K562 (cell line): ENCODE measurements around the gene NUBPL. TPM values are rescaled to one million over a fixed set of nuclear protein-coding genes. Genes with fewer than 3 reads are reported as not detected.

Experiments
- ATF1 ChIP-seq, 2 experiments: fragments of 450-650 bp in 1 of 2; IDR thresholded peaks; 2 replicates each; pipeline ENCODE4 v1.6.1; 2016; ENCODE audit warnings: missing compliant biosample characterization in 1 of 2, missing genetic modification characterization in 1 of 2
- CBX1 ChIP-seq: sonication (generic); IDR thresholded peaks from 2 replicates; pipeline ENCODE4 v1.6.1; 2016; ENCODE audit warnings: antibody characterized with exemption, low read depth, mild to moderate bottlenecking
- E2F3 ChIP-seq: fragments of 250-450 bp; sonication (Bioruptor Pico); IDR thresholded peaks from 2 replicates; pipeline ENCODE4 v1.4.0; 2020; ENCODE audit warnings: mild to moderate bottlenecking
- HNRNPL ChIP-seq: fragments of 200-400 bp; formaldehyde crosslinking; IDR thresholded peaks from 2 replicates; pipeline ENCODE4 v1.6.1; 2017; ENCODE audit warnings: low read depth, mild to moderate bottlenecking, low read length
- L3MBTL2 ChIP-seq: fragments of 450-650 bp; IDR thresholded peaks from 2 replicates; pipeline ENCODE4 v1.6.1; 2016; ENCODE audit warnings: mild to moderate bottlenecking, moderate library complexity
- NR4A1 ChIP-seq, 2 experiments: fragments of 250-450 bp in 1 of 2; fragments of 450-650 bp in 1 of 2; sonication (Bioruptor Pico) in 1 of 2; IDR thresholded peaks; 2 replicates each; pipeline versions ENCODE4 v1.4.0 to v1.6.1; 2016 to 2020; ENCODE audit warnings: mild to moderate bottlenecking in 2 of 2, missing compliant biosample characterization in 1 of 2, missing genetic modification characterization in 1 of 2, moderate library complexity in 1 of 2
- NRF1 ChIP-seq, 2 experiments: fragments of 450-650 bp; IDR thresholded peaks in 1 of 2; conservative IDR thresholded peaks in 1 of 2; 2 replicates each; pipeline ENCODE4 v1.6.1; 2014; ENCODE audit warnings: mild to moderate bottlenecking in 2 of 2
- PHB ChIP-seq: fragments of 250-450 bp; sonication (Bioruptor Pico); IDR thresholded peaks from 2 replicates; pipeline ENCODE4 v1.5.0; 2021
- PHF20 ChIP-seq: fragments of 450-650 bp; IDR thresholded peaks from 2 replicates; pipeline ENCODE4 v1.6.1; 2018; ENCODE audit not compliant: partially characterized antibody
- RBFOX2 ChIP-seq: fragments of 200-400 bp; formaldehyde crosslinking; IDR thresholded peaks from 2 replicates; pipeline ENCODE4 v1.6.1; 2017; ENCODE audit warnings: low read depth, mild to moderate bottlenecking, low read length, moderate library complexity
- SIRT6 ChIP-seq: IDR thresholded peaks from one replicate; pipeline ENCODE4 v1.6.1; 2012; ENCODE audit warnings: low read depth, mild to moderate bottlenecking, control low read depth, inconsistent platforms, low read length, moderate library complexity
- SNRNP70 ChIP-seq: fragments of 200-400 bp; formaldehyde crosslinking; optimal IDR thresholded peaks from 2 replicates; pipeline ENCODE3; 2017; ENCODE audit warnings: low read depth, low read length
- TARDBP ChIP-seq: fragments of 450-650 bp; IDR thresholded peaks from 2 replicates; pipeline ENCODE4 v1.6.1; 2016
- ZNF197 ChIP-seq: fragments of 200-800 bp; sonication (Bioruptor generic); IDR thresholded peaks from 2 replicates; pipeline ENCODE4 v1.6.1; 2016; ENCODE audit warnings: low read depth, missing genetic modification characterization, missing compliant biosample characterization
- ZNF518B ChIP-seq: fragments of 250-450 bp; sonication (Bioruptor Pico); IDR thresholded peaks from 2 replicates; pipeline ENCODE4 v1.5.0; 2021; ENCODE audit warnings: mild to moderate bottlenecking, moderate library complexity
- ZNF644 ChIP-seq: fragments of 200-800 bp; sonication (Bioruptor generic); IDR thresholded peaks from 2 replicates; pipeline ENCODE4 v1.6.1; 2016; ENCODE audit warnings: low read depth, missing genetic modification characterization, missing compliant biosample characterization
- polyA plus RNA-seq, 8 experiments: library from polyadenylated mRNA; depleted of rRNA in 4 of 8; stranded (reverse) in 5 of 8; unstranded in 3 of 8; fragments of >200 nt; fragmentation: Nextera tagmentation in 2 of 8; fragmentation: Illumina TruSeq in 1 of 8; extraction: Ambion mirVana in 2 of 8; extraction: Trizol in 1 of 8; gene quantifications; 2 replicates each; pipeline versions ENCODE4 v1.2.1 to v1.2.3, GENCODE V29; 2011 to 2014; ENCODE audit warnings: inconsistent platforms in 1 of 8, missing spikeins in 1 of 8
- total RNA-seq, 7 experiments: library from RNA; depleted of rRNA in 6 of 7; stranded (reverse); fragments of >200 nt in 6 of 7; fragmentation: Illumina TruSeq in 2 of 7; extraction: Trizol in 2 of 7; gene quantifications; 2 replicates each; pipeline versions ENCODE4 v1.2.1 to v1.2.3, GENCODE V29; 2011 to 2021; ENCODE audit warnings: low replicate concordance in 1 of 7
- TF ChIP-seq, protein P1 (sequence below): fragments of 450-650 bp; conservative IDR thresholded peaks from 2 replicates; pipeline ENCODE4 v1.6.1; 2016; ENCODE audit warnings: missing genetic modification characterization, low read depth, mild to moderate bottlenecking, missing compliant biosample characterization, moderate library complexity
- TF ChIP-seq, protein P2 (sequence below): sonication (generic); formaldehyde crosslinking; IDR thresholded peaks from 2 replicates; pipeline ENCODE4 v1.8.0; 2022; ENCODE audit warnings: mild to moderate bottlenecking, low read depth, missing genetic modification reagents

NUBPL gene
- total and polyA plus RNA-seq, 9 of the 15 experiments (the other 6 are each of a cell fraction or from before 2014, with no cell fraction given) = 3.2 to 8.7 (median 6.1) TPM

DNA sequence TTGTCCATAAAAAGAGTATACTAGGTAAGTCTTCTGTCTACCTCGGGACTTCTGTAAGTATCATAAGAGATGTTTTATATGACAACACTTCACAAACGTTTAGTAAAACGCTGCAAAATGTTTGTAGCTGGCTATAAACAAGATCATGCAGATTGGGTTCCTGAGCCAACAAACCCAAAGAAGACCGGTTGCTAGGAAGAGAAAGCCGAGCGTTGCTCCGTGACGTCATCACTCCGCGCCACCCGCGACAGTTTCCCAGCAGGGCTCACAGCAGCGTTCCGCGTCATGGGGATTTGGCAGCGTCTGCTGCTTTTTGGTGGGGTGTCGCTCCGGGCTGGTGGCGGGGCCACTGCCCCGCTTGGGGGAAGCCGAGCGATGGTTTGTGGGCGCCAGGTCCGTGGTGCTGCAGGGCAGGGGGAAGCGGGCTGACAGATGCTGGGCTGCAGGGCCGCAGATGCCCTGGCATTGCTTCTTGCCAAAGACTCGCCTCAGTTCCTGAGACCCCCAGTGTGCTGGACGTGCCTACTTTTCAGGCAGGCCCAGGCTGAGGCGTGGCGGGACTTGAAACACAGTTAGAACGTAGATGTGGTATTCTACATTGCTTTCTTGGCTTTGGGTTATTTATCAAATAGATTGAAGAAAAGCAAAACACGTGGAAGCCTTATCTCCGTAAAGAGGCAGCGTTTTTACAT, at the start of gene NUBPL (continued):
- TF ChIP-seq NR4A1 (CRISPR knock-in tag; IDR thresholded peaks at IDR 0.05) = no peak
- no peak for TF ChIP-seq NR4A1 (tag; IDR thresholded peaks at IDR 0.05)
- TF ChIP-seq L3MBTL2 = peak; percentile 29; the same call in 1 of the 2 replicates
- TF ChIP-seq E2F3 = no peak
- TF ChIP-seq SNRNP70 = no peak
- no peak for TF ChIP-seq TARDBP
- TF ChIP-seq ZNF197 (CRISPR knock-in tag) = no peak
- TF ChIP-seq CBX1 = peak; percentile 74
- 0 out of 2 replicates have a peak, but pooled peaks have one; percentile 21 for TF ChIP-seq HNRNPL
- TF ChIP-seq ATF1 (CRISPR knock-in tag; IDR thresholded peaks at IDR 0.05) = peak; percentile 92
- peak; percentile 99 for TF ChIP-seq ATF1 (tag; IDR thresholded peaks at IDR 0.05)
- TF ChIP-seq NRF1 (conservative IDR thresholded peaks at IDR 0.05 in 1 of 2, IDR thresholded peaks at IDR 0.05 in 1 of 2) = no peak
- TF ChIP-seq, protein P1, sequence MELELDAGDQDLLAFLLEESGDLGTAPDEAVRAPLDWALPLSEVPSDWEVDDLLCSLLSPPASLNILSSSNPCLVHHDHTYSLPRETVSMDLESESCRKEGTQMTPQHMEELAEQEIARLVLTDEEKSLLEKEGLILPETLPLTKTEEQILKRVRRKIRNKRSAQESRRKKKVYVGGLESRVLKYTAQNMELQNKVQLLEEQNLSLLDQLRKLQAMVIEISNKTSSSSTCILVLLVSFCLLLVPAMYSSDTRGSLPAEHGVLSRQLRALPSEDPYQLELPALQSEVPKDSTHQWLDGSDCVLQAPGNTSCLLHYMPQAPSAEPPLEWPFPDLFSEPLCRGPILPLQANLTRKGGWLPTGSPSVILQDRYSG = no peak
- TF ChIP-seq PHB (CRISPR knock-in tag) = no peak
- peak; percentile 95 for TF ChIP-seq PHF20
- peak; percentile 90 for TF ChIP-seq RBFOX2
- no peak for TF ChIP-seq ZNF518B (CRISPR knock-in tag)
- no peak for TF ChIP-seq ZNF644 (tag)
- TF ChIP-seq, protein P2, sequence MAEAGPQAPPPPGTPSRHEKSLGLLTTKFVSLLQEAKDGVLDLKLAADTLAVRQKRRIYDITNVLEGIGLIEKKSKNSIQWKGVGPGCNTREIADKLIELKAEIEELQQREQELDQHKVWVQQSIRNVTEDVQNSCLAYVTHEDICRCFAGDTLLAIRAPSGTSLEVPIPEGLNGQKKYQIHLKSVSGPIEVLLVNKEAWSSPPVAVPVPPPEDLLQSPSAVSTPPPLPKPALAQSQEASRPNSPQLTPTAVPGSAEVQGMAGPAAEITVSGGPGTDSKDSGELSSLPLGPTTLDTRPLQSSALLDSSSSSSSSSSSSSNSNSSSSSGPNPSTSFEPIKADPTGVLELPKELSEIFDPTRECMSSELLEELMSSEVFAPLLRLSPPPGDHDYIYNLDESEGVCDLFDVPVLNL (CRISPR knock-in tag) = no peak
- TF ChIP-seq SIRT6 = no peak
